PC-3 (cell line): Measurements from ENCODE around the gene PNMA6E. TPM values are rescaled to one million over a fixed set of nuclear protein-coding genes. Genes with fewer than 3 reads are reported as not detected.

Experiments
- ATAC-seq: fragments of 200-7000 bp; cut with Tn5 transposase; 2 replicates; pipeline ENCODE4 v1.9.1; 2020; ENCODE audit warnings: mild to moderate bottlenecking, moderate library complexity
- BruUV-seq: library from RNA; stranded (reverse); fragments of 400-500 nt; replicated peaks from 2 replicates; lab custom pipeline; 2021; lab: Mats Ljungman, UMichigan
- CTCF ChIA-PET: fragments of 300-600 bp; sonication (Branson Sonifier 250); formaldehyde crosslinking; loops from one replicate; lab custom pipeline; 2022; ENCODE audit warnings: antibody characterized with exemption; lab: Charles Lee
- POLR2A ChIA-PET: fragments of 300-600 bp; sonication (Branson Sonifier 250); formaldehyde crosslinking; loops from one replicate; lab custom pipeline; 2022; ENCODE audit warnings: antibody characterized with exemption; ENCODE audit not compliant: unreplicated experiment; lab: Charles Lee
- DNase-seq: peaks from one replicate; pipeline ENCODE4 v3.0.0-alpha.2; 2015
- H2AFZ ChIP-seq: fragments of 300-600 bp; sonication (generic); 2 replicates; pipeline ENCODE4 v1.6.0; 2016; ENCODE audit warnings: antibody characterized with exemption, low read length
- H3F3A ChIP-seq: fragments of 300-600 bp; sonication (generic); one replicate; pipeline ENCODE4 v1.6.0; 2017; ENCODE audit warnings: antibody characterized with exemption, low read length, control low read depth, mild to moderate bottlenecking; ENCODE audit not compliant: unreplicated experiment
- H3K27ac ChIP-seq: fragments of 300-600 bp; sonication (generic); 2 replicates; pipeline ENCODE4 v1.5.1; 2016; ENCODE audit warnings: mild to moderate bottlenecking, low read length
- H3K27me3 ChIP-seq: fragments of 300-600 bp; sonication (generic); 2 replicates; pipeline ENCODE4 v1.6.1; 2016; ENCODE audit warnings: low read length, mixed read lengths
- H3K36me3 ChIP-seq: fragments of 300-600 bp; sonication (generic); 2 replicates; pipeline ENCODE4 v1.6.1; 2016; ENCODE audit warnings: low read depth, mixed run types, low read length, mixed read lengths
- H3K4me1 ChIP-seq: fragments of 300-600 bp; sonication (generic); 2 replicates; pipeline ENCODE4 v1.5.1; 2016; ENCODE audit warnings: low read length; ENCODE audit not compliant: insufficient read depth
- H3K4me2 ChIP-seq: fragments of 300-600 bp; sonication (generic); 2 replicates; pipeline ENCODE4 v1.6.0; 2016; ENCODE audit warnings: low read length
- H3K4me3 ChIP-seq: fragments of 300-600 bp; sonication (generic); 2 replicates; pipeline ENCODE4 v1.5.1; 2016; ENCODE audit warnings: mild to moderate bottlenecking, low read length, mixed read lengths
- H3K79me2 ChIP-seq: fragments of 300-600 bp; sonication (generic); 2 replicates; pipeline ENCODE4 v1.6.1; 2017; ENCODE audit warnings: low read length, mixed read lengths
- H3K9ac ChIP-seq: fragments of 300-600 bp; sonication (generic); 2 replicates; pipeline ENCODE4 v1.6.0; 2016; ENCODE audit warnings: mild to moderate bottlenecking, low read length
- H3K9me2 ChIP-seq: fragments of 300-600 bp; sonication (generic); replicated peaks from 2 replicates; pipeline ENCODE4 v1.6.1; 2016; ENCODE audit warnings: mixed run types, low read length, mixed read lengths
- H3K9me3 ChIP-seq: fragments of 300-600 bp; sonication (generic); 2 replicates; pipeline ENCODE4 v1.6.1; 2016; ENCODE audit warnings: low read length, mixed read lengths
- H4K20me1 ChIP-seq: fragments of 300-600 bp; sonication (generic); 2 replicates; pipeline ENCODE4 v1.6.1; 2016; ENCODE audit warnings: low read length, mixed read lengths
- EZH2 ChIP-seq: fragments of 300-600 bp; sonication (generic); IDR thresholded peaks from one replicate; pipeline ENCODE4 v1.6.1; 2017; ENCODE audit warnings: antibody characterized with exemption, mild to moderate bottlenecking, low read length; ENCODE audit not compliant: unreplicated experiment
- EZH2phosphoT487 ChIP-seq: fragments of 300-600 bp; sonication (generic); IDR thresholded peaks from 2 replicates; pipeline ENCODE4 v1.6.1; 2018; ENCODE audit warnings: mild to moderate bottlenecking, antibody characterized with exemption, low read length, borderline replicate concordance
- intact Hi-C: fragments of 100-400 bp; cut with micrococcal nuclease; formaldehyde crosslinking; loops from 2 replicates; pipeline ENCODE4 v1.9.0; 2023
- total RNA-seq: library from RNA; depleted of rRNA; stranded (reverse); fragments of >200 nt; gene quantifications from 2 replicates; pipeline ENCODE4 v1.2.3, GENCODE V29; 2014
- TF ChIP-seq, protein P1 (sequence below): fragments of 300-600 bp; sonication (generic); conservative IDR thresholded peaks from 2 replicates; pipeline ENCODE4 v1.5.1; 2017; ENCODE audit warnings: antibody characterized with exemption, low read depth, mild to moderate bottlenecking, low read length

Gene PNMA6E
- total RNA-seq, 1 experiment from 2014 or later: not detected

DNA sequence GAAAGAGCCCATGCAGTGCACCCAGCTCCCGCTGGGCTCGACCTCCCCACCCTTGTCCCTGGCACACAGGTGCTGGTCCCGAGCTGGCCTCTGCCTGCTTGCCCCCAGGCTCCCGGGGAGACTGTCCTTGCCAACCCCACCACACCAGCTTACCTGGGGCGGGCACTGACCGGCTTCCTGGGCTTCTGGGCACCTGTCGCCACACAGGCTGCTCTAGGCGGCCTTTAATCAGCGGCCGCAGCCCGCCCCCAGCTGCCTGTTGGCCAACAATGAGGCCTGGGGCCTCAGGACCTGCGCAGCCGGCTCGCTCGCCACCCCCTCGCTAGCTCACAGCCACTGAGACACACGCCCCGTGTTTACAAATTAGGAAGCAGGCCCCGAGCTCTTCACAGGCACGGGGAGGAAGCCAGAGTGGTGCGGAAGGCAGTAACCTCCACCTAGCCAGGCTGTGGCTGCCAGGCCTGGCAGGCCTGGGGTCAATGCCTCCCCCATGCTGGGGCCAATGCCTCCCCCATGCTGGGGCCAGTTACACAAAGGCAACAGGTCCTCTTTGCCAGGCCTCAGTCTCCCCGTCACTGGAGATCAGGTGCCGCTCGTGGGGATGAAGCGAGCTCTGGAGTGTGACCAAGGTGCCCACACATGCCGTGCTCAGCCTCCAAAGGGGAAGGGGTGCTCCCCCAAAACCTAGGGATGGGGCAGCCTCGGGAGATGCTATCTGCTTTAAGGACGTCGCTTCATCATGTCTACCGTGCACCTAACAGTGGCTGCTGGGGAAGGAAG, 44.9 kb upstream of the PNMA6E start, which contains the start of gene TREX2:
Gene TREX2, minus strand, starts transcription at position 201 of the 780 bp plus-strand sequence. CDS start 626 bp downstream, outside the sequence.
- Histone ChIP-seq H3K27ac (no peak within 1 kb of the TSS), H3K27me3 (no peaks in the 10 kb centered on the region), H3K79me2 (no peaks in the 10 kb centered on the region), H3K9me2 (no peaks in the 10 kb centered on the region), H3K4me3 (no peak within 1 kb of the TSS), H3K4me1 (peaks cover 6% of the 10 kb centered on the region; the same call in 1 of the 2 replicates), H3K36me3 (no peaks in the 10 kb centered on the region), H2AFZ (no peak within 1 kb of the TSS), H3K4me2 (no peak within 1 kb of the TSS), H4K20me1 (no peaks in the 10 kb centered on the region), H3K9me3 (no peaks in the 10 kb centered on the region), H3F3A (no peaks in the 10 kb centered on the region), H3K9ac (no peak within 1 kb of the TSS)
- DNase-seq: no peak
- ChIA-PET CTCF (no interaction called here), POLR2A (no interaction called here)
- no peak for ATAC-seq
- BruUV-seq: no TSS peak
- intact Hi-C loops: no loop called here
- TF ChIP-seq, protein P1, sequence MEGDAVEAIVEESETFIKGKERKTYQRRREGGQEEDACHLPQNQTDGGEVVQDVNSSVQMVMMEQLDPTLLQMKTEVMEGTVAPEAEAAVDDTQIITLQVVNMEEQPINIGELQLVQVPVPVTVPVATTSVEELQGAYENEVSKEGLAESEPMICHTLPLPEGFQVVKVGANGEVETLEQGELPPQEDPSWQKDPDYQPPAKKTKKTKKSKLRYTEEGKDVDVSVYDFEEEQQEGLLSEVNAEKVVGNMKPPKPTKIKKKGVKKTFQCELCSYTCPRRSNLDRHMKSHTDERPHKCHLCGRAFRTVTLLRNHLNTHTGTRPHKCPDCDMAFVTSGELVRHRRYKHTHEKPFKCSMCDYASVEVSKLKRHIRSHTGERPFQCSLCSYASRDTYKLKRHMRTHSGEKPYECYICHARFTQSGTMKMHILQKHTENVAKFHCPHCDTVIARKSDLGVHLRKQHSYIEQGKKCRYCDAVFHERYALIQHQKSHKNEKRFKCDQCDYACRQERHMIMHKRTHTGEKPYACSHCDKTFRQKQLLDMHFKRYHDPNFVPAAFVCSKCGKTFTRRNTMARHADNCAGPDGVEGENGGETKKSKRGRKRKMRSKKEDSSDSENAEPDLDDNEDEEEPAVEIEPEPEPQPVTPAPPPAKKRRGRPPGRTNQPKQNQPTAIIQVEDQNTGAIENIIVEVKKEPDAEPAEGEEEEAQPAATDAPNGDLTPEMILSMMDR: no peak
- TF ChIP-seq EZH2 (no peak), EZH2phosphoT487 (no peak)

DNA sequence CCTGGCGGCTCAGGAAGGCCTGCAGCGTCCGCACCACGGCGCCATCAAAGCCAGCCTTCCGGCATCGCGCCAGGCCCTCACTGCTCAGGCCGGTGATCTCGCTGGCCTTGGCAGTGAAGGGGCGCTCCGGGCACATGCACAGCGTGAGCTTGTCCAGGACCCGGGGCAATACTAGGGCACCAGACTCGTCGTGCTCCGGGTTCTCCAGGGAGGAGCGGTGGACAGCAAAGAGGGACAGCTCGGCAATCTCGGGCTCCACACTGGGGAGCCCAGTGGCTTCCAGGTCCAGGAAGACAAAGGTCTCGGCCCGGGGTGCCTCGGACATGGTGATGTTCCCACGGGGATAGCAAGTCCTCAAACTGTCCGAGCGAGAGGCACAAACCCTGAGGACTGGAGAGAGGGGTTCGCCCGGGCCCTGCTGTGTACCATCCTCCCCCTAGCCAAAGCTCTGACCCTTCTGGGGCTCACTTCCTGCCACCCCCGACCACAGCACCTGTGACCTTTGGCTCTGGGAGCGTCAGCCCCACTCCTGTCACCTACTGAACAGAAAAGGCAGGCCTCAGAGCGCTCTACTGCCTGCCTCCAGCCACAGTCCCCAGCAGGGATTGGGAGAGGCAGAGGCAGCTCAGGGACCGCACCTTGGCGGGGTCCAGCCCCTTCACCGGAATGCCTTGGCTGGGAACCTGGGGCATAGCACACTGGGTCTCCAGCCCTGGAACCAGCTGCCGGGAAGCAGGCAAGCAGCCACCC, 44.1 kb upstream of the PNMA6E start:
- TF ChIP-seq EZH2phosphoT487 (no peak), EZH2 (no peak)
- TF ChIP-seq, protein P1: no peak
- no peaks in the 10 kb centered on the region for H3K9me3 ChIP-seq
- no peaks in the 10 kb centered on the region for H3K36me3 ChIP-seq
- intact Hi-C loops: no loop called here
- no peaks in the 10 kb centered on the region for H4K20me1 ChIP-seq
- ChIA-PET CTCF (no interaction called here), POLR2A (no interaction called here)
- H3K4me2 ChIP-seq: no peak overlapping the region
- no peak for DNase-seq
- no peaks in the 10 kb centered on the region for H3K27me3 ChIP-seq
- no peak for ATAC-seq
- H3K4me1 ChIP-seq: peaks cover 6% of the 10 kb centered on the region; the same call in 1 of the 2 replicates
- no peaks in the 10 kb centered on the region for H3K9me2 ChIP-seq
- no peaks in the 10 kb centered on the region for H3F3A ChIP-seq
- no peaks in the 10 kb centered on the region for H3K79me2 ChIP-seq
- no peak overlapping the region for H3K9ac ChIP-seq
- no peak overlapping the region for H3K27ac ChIP-seq
- no peak overlapping the region for H2AFZ ChIP-seq
- H3K4me3 ChIP-seq: no peak overlapping the region
- no TSS peak for BruUV-seq
